ENCODE measurements around the gene PCBP3.
"Not testable (repeated sequence)": the region's sequence is repeated elsewhere in the genome, so short reads cannot be mapped to it uniquely, and the experiment has no call there.

The PCBP3 gene

GRCh38 chr21:45893740-45894449, 250.4 kb downstream of the PCBP3 start:
- DNase-seq (ENCODE audit: low read depth in 2 of 2) = no peak

- no peak for DNase-seq (ENCODE audit: low read depth in 2 of 2)
Measured at GRCh38 chr21:45894450-45894825, 250.9 kb downstream of the PCBP3 start.

- no peak for DNase-seq (ENCODE audit: low read depth in 2 of 2)
Measured at GRCh38 chr21:45894906-45895777, 251.6 kb downstream of the PCBP3 start.

- no peak for DNase-seq (ENCODE audit: low read depth in 2 of 2)
Measured at GRCh38 chr21:45895778-45896370, 252.3 kb downstream of the PCBP3 start.

GRCh38 chr21:45896431-45896830, 252.9 kb downstream of the PCBP3 start:
- DNase-seq (ENCODE audit: low read depth in 2 of 2) = not testable (repeated sequence)

- DNase-seq (ENCODE audit: low read depth in 2 of 2) = no peak
Measured at GRCh38 chr21:45897191-45898027, 253.9 kb downstream of the PCBP3 start.

GRCh38 chr21:45898028-45898350, 254.5 kb downstream of the PCBP3 start:
- DNase-seq (ENCODE audit: low read depth in 2 of 2) = no peak

- no peak for DNase-seq (ENCODE audit: low read depth in 2 of 2)
Measured at GRCh38 chr21:45898781-45899180, 255.3 kb downstream of the PCBP3 start.

GRCh38 chr21:45899317-45900033, 255.9 kb downstream of the PCBP3 start:
- no peak for DNase-seq (ENCODE audit: low read depth in 2 of 2)

GRCh38 chr21:45900034-45900868, 256.7 kb downstream of the PCBP3 start:
- no peak for DNase-seq (ENCODE audit: low read depth in 2 of 2)

GRCh38 chr21:45901061-45901690, 257.7 kb downstream of the PCBP3 start:
- no peak for DNase-seq (ENCODE audit: low read depth in 2 of 2)

- DNase-seq (ENCODE audit: low read depth in 2 of 2) = no peak
Measured at GRCh38 chr21:45902292-45902995, 258.9 kb downstream of the PCBP3 start.

GRCh38 chr21:45905196-45905595, 261.7 kb downstream of the PCBP3 start:
- no peak for DNase-seq (ENCODE audit: low read depth in 2 of 2)

GRCh38 chr21:45906196-45906805, 262.8 kb downstream of the PCBP3 start:
- DNase-seq (ENCODE audit: low read depth in 2 of 2) = no peak

- no peak for DNase-seq (ENCODE audit: low read depth in 2 of 2)
Measured at GRCh38 chr21:45906859-45907258, 263.3 kb downstream of the PCBP3 start.

GRCh38 chr21:45908536-45909237, 265.2 kb downstream of the PCBP3 start:
- DNase-seq (ENCODE audit: low read depth in 2 of 2) = no peak

GRCh38 chr21:45909238-45909988, 265.9 kb downstream of the PCBP3 start:
- no peak for DNase-seq (ENCODE audit: low read depth in 2 of 2)
